GM12865 (cell line): ENCODE data around the gene HIVEP2.

Source experiments
- DNase-seq: peaks from one replicate; pipeline ENCODE4 v3.0.0; 2010; ENCODE audit warnings: low read depth
- H3K4me3 ChIP-seq: 2 replicates; pipeline ENCODE4 v1.5.1; 2011; ENCODE audit warnings: mild to moderate bottlenecking, low read depth, low read length, control low read depth
- CTCF ChIP-seq: IDR thresholded peaks from 2 replicates; pipeline ENCODE4 v1.5.1; 2011; ENCODE audit warnings: low read length, control low read depth, low read depth, inconsistent platforms; ENCODE audit not compliant: insufficient read depth; ENCODE audit errors: missing control alignments

The HIVEP2 gene

GRCh38 chr6:142841915-142842314 is 103.1 kb downstream of the HIVEP2 start:
- H3K4me3 ChIP-seq: peak overlapping the region; percentile 61
- DNase-seq: no peak
- no peak for TF ChIP-seq CTCF

- no peak for TF ChIP-seq CTCF
- DNase-seq: no peak
- H3K4me3 ChIP-seq: no peak overlapping the region; the same call in 1 of the 2 replicates
These were observed 105.3 kb downstream of the HIVEP2 start for GRCh38 chr6:142839686-142840040.

- peak overlapping the region; percentile 3; the same call in 1 of the 2 replicates for H3K4me3 ChIP-seq
- TF ChIP-seq CTCF: no peak
- peak; percentile 51 for DNase-seq
These were observed 105.9 kb downstream of the HIVEP2 start for GRCh38 chr6:142838821-142839685.

- DNase-seq: no peak
- TF ChIP-seq CTCF: no peak
- H3K4me3 ChIP-seq: no peak overlapping the region
These were observed 109.0 kb downstream of the HIVEP2 start for GRCh38 chr6:142835787-142836535.

- DNase-seq: no peak
- H3K4me3 ChIP-seq: no peak overlapping the region
- TF ChIP-seq CTCF: no peak
These were observed 110.1 kb downstream of the HIVEP2 start for GRCh38 chr6:142834853-142835252.

GRCh38 chr6:142833798-142834197 is 111.2 kb downstream of the HIVEP2 start:
- no peak overlapping the region for H3K4me3 ChIP-seq
- DNase-seq: no peak
- TF ChIP-seq CTCF: no peak

GRCh38 chr6:142833054-142833453 is 111.9 kb downstream of the HIVEP2 start:
- H3K4me3 ChIP-seq: no peak overlapping the region
- no peak for TF ChIP-seq CTCF
- DNase-seq: no peak
